Stimulated activated effector memory CD8-positive, alpha-beta T cell treated with anti-CD3 and anti-CD28 coated beads, Interleukin-12 subunit alpha, Interleukin-12 subunit beta, amount 100 ng/mL, for 72 hours (primary cell): ENCODE measurements around the gene FBXW4.
"Not testable (repeated sequence)": the region's sequence is repeated elsewhere in the genome, so short reads cannot be mapped to it uniquely, and the experiment has no call there.

Experiments used
- ATAC-seq: fragments of 150-1000 bp; cut with Tn5 transposase; 2 replicates; pipeline ENCODE4 v1.10.0; 2021
- DNase-seq, 2 donors: peaks; one replicate each; pipeline ENCODE4 v3.0.0; 2021 to 2022; ENCODE audit warnings: low spot score in 2 of 2
- H3K27ac Mint-ChIP-seq: one replicate; pipeline ENCODE4 v1.8.0; 2022; ENCODE audit warnings: mild to moderate bottlenecking, mixed read lengths
- H3K36me3 Mint-ChIP-seq: one replicate; pipeline ENCODE4 v1.8.0; 2022; ENCODE audit warnings: mild to moderate bottlenecking, mixed read lengths
- H3K4me1 Mint-ChIP-seq: one replicate; pipeline ENCODE4 v1.8.0; 2022; ENCODE audit warnings: mixed read lengths
- H3K4me3 Mint-ChIP-seq: one replicate; pipeline ENCODE4 v1.8.0; 2022; ENCODE audit warnings: mild to moderate bottlenecking, mixed read lengths
- H3K9me3 Mint-ChIP-seq: one replicate; pipeline ENCODE4 v1.8.0; 2022; ENCODE audit warnings: mixed read lengths

The FBXW4 gene

GRCh38 chr10:101649525-101650085, 45.4 kb downstream of the FBXW4 start:
- H3K27ac Mint-ChIP-seq = peak overlapping the region; percentile 90
- no peak overlapping the region for H3K4me3 Mint-ChIP-seq
- H3K36me3 Mint-ChIP-seq = peaks cover 27% of the 10 kb centered on the region
- peaks cover 18% of the 10 kb centered on the region for H3K4me1 Mint-ChIP-seq
- no peak for ATAC-seq
- no peaks in the 10 kb centered on the region for H3K9me3 Mint-ChIP-seq
- no peak for DNase-seq

GRCh38 chr10:101647255-101647654, 47.7 kb downstream of the FBXW4 start:
- no peak for ATAC-seq
- no peak for DNase-seq
- Mint-ChIP-seq H3K36me3 (peaks cover 27% of the 10 kb centered on the region), H3K9me3 (no peaks in the 10 kb centered on the region), H3K4me3 (no peak overlapping the region), H3K4me1 (peaks cover 31% of the 10 kb centered on the region), H3K27ac (no peak overlapping the region)

- Mint-ChIP-seq H3K4me3 (no peak overlapping the region), H3K9me3 (no peaks in the 10 kb centered on the region), H3K36me3 (peaks cover 27% of the 10 kb centered on the region), H3K4me1 (peaks cover 32% of the 10 kb centered on the region), H3K27ac (peak overlapping the region; percentile 29)
- no peak for DNase-seq
- ATAC-seq = no peak
These were observed 48.6 kb downstream of the FBXW4 start for GRCh38 chr10:101646364-101646763.

- no peak for ATAC-seq
- Mint-ChIP-seq H3K9me3 (no peaks in the 10 kb centered on the region), H3K36me3 (peaks cover 31% of the 10 kb centered on the region), H3K4me3 (no peak overlapping the region), H3K27ac (peak overlapping the region; percentile 85), H3K4me1 (peaks cover 32% of the 10 kb centered on the region)
- no peak for DNase-seq
These were observed 49.3 kb downstream of the FBXW4 start for GRCh38 chr10:101645659-101646058.

- ATAC-seq = no peak
- Mint-ChIP-seq H3K9me3 (no peaks in the 10 kb centered on the region), H3K36me3 (peaks cover 38% of the 10 kb centered on the region), H3K27ac (peak overlapping the region; percentile 85), H3K4me3 (no peak overlapping the region), H3K4me1 (peaks cover 30% of the 10 kb centered on the region)
- DNase-seq = no peak
These were observed 51.0 kb downstream of the FBXW4 start for GRCh38 chr10:101644002-101644401.

- Mint-ChIP-seq H3K36me3 (peaks cover 34% of the 10 kb centered on the region), H3K9me3 (no peaks in the 10 kb centered on the region), H3K4me3 (no peak overlapping the region), H3K4me1 (peaks cover 31% of the 10 kb centered on the region), H3K27ac (peak overlapping the region; percentile 85)
- DNase-seq (no peak), ATAC-seq (no peak)
These were observed 51.4 kb downstream of the FBXW4 start for GRCh38 chr10:101643546-101643945.

- Mint-ChIP-seq H3K36me3 (peaks cover 49% of the 10 kb centered on the region), H3K4me3 (no peak overlapping the region), H3K9me3 (no peaks in the 10 kb centered on the region), H3K4me1 (peaks cover 27% of the 10 kb centered on the region), H3K27ac (peak overlapping the region; percentile 49)
- no peak for ATAC-seq
- DNase-seq = no peak
These were observed 55.6 kb downstream of the FBXW4 start for GRCh38 chr10:101639141-101639900.

GRCh38 chr10:101633510-101633909, 61.5 kb downstream of the FBXW4 start:
- not testable (repeated sequence) for ATAC-seq, DNase-seq, H3K27ac Mint-ChIP-seq, H3K9me3 Mint-ChIP-seq, H3K4me3 Mint-ChIP-seq
- Mint-ChIP-seq H3K4me1 (peaks cover 21% of the 10 kb centered on the region), H3K36me3 (peaks cover 48% of the 10 kb centered on the region)

- H3K27ac Mint-ChIP-seq = peak overlapping the region; percentile 55
These were observed 63.0 kb downstream of the FBXW4 start for GRCh38 chr10:101631821-101632475.

GRCh38 chr10:101630633-101630920, 64.4 kb downstream of the FBXW4 start:
- no peak for DNase-seq
- Mint-ChIP-seq H3K36me3 (peaks cover 18% of the 10 kb centered on the region), H3K27ac (peak overlapping the region; percentile 24), H3K4me1 (peaks cover 14% of the 10 kb centered on the region), H3K4me3 (no peak overlapping the region), H3K9me3 (no peaks in the 10 kb centered on the region)
- ATAC-seq = no peak

More at GRCh38 chr10:101631821-101632475, 63.0 kb downstream of the FBXW4 start:
- H3K36me3 Mint-ChIP-seq = peaks cover 32% of the 10 kb centered on the region
- ATAC-seq = no peak
- no peak overlapping the region for H3K4me3 Mint-ChIP-seq
- H3K4me1 Mint-ChIP-seq = peaks cover 21% of the 10 kb centered on the region
- DNase-seq = no peak
- H3K9me3 Mint-ChIP-seq = no peaks in the 10 kb centered on the region

GRCh38 chr10:101629837-101630632, 64.9 kb downstream of the FBXW4 start:
- H3K36me3 Mint-ChIP-seq = peaks cover 17% of the 10 kb centered on the region
- no peaks in the 10 kb centered on the region for H3K9me3 Mint-ChIP-seq
- peak overlapping the region; percentile 32 for H3K27ac Mint-ChIP-seq
- no peak for ATAC-seq
- H3K4me1 Mint-ChIP-seq = peaks cover 14% of the 10 kb centered on the region
- no peak overlapping the region for H3K4me3 Mint-ChIP-seq
- no peak for DNase-seq

GRCh38 chr10:101625821-101626412, 69.1 kb downstream of the FBXW4 start:
- DNase-seq (no peak), ATAC-seq (no peak)
- Mint-ChIP-seq H3K27ac (peak overlapping the region; percentile 65), H3K4me1 (peaks cover 18% of the 10 kb centered on the region), H3K9me3 (no peaks in the 10 kb centered on the region), H3K36me3 (peaks cover 51% of the 10 kb centered on the region), H3K4me3 (no peak overlapping the region)

- ATAC-seq = no peak
- H3K4me1 Mint-ChIP-seq = peaks cover 11% of the 10 kb centered on the region
- no peaks in the 10 kb centered on the region for H3K9me3 Mint-ChIP-seq
- DNase-seq = no peak
- H3K27ac Mint-ChIP-seq = peak overlapping the region; percentile 65
- H3K4me3 Mint-ChIP-seq = no peak overlapping the region
- H3K36me3 Mint-ChIP-seq = peaks cover 53% of the 10 kb centered on the region
These were observed 70.4 kb downstream of the FBXW4 start for GRCh38 chr10:101624526-101625102.

- ATAC-seq = no peak
- no peaks in the 10 kb centered on the region for H3K9me3 Mint-ChIP-seq
- peaks cover 64% of the 10 kb centered on the region for H3K36me3 Mint-ChIP-seq
- H3K27ac Mint-ChIP-seq = no peak overlapping the region
- H3K4me3 Mint-ChIP-seq = no peak overlapping the region
- DNase-seq = no peak
- peaks cover 11% of the 10 kb centered on the region for H3K4me1 Mint-ChIP-seq
These were observed 71.4 kb downstream of the FBXW4 start for GRCh38 chr10:101623528-101623927.

- Mint-ChIP-seq H3K27ac (no peak overlapping the region), H3K36me3 (peaks cover 71% of the 10 kb centered on the region), H3K4me1 (peaks cover 15% of the 10 kb centered on the region), H3K4me3 (no peak overlapping the region), H3K9me3 (no peaks in the 10 kb centered on the region)
- no peak for DNase-seq
- ATAC-seq = no peak
These were observed 75.0 kb downstream of the FBXW4 start for GRCh38 chr10:101619983-101620382.
